Calu3 (cell line): ENCODE results near the gene SLITRK5. TPM values are rescaled to one million over a fixed set of nuclear protein-coding genes. Genes with fewer than 3 reads are reported as not detected.

Experiments used
- BruUV-seq: library from RNA; stranded (reverse); fragments of 400-500 nt; replicated peaks from 2 replicates; lab custom pipeline; 2021; lab: Mats Ljungman, UMichigan
- CTCF ChIA-PET: fragments of 300-600 bp; sonication (Branson Sonifier 250); formaldehyde crosslinking; loops from one replicate; lab custom pipeline; 2022; ENCODE audit warnings: antibody characterized with exemption; lab: Charles Lee
- DNase-seq: peaks from one replicate; pipeline ENCODE4 v3.0.0; 2022
- H3K27ac Mint-ChIP-seq: one replicate; pipeline ENCODE4 v1.8.0; 2022; ENCODE audit warnings: mixed read lengths; ENCODE audit not compliant: unreplicated experiment
- H3K27me3 Mint-ChIP-seq: one replicate; pipeline ENCODE4 v1.8.0; 2022; ENCODE audit warnings: mixed read lengths; ENCODE audit not compliant: unreplicated experiment
- H3K36me3 Mint-ChIP-seq: one replicate; pipeline ENCODE4 v1.8.0; 2022; ENCODE audit warnings: mild to moderate bottlenecking, moderate library complexity, mixed read lengths; ENCODE audit not compliant: insufficient read depth, unreplicated experiment
- H3K4me1 Mint-ChIP-seq: one replicate; pipeline ENCODE4 v1.8.0; 2022; ENCODE audit warnings: mild to moderate bottlenecking, low read depth, mixed read lengths; ENCODE audit not compliant: unreplicated experiment
- H3K4me3 Mint-ChIP-seq: one replicate; pipeline ENCODE4 v1.8.0; 2022; ENCODE audit warnings: mild to moderate bottlenecking, low read depth, moderate library complexity, mixed read lengths; ENCODE audit not compliant: unreplicated experiment
- H3K9me3 Mint-ChIP-seq: one replicate; pipeline ENCODE4 v1.8.0; 2022; ENCODE audit warnings: low read depth, mixed read lengths; ENCODE audit not compliant: unreplicated experiment
- intact Hi-C: fragments of 100-400 bp; cut with micrococcal nuclease; formaldehyde crosslinking; loops from one replicate; pipeline ENCODE4 v1.10.0; 2022; ENCODE audit not compliant: unreplicated experiment
- total RNA-seq: library from RNA; stranded (reverse); gene quantifications from 2 replicates; pipeline ENCODE4 v1.2.3, GENCODE V29; 2022
- TF ChIP-seq, protein P1 (sequence below): fragments of 200-600 bp; IDR thresholded peaks from one replicate; pipeline ENCODE4 v1.8.0; 2022; ENCODE audit warnings: antibody characterized with exemption; ENCODE audit not compliant: unreplicated experiment

SLITRK5 gene
- total RNA-seq, 1 experiment from 2014 or later = not detected

DNA sequence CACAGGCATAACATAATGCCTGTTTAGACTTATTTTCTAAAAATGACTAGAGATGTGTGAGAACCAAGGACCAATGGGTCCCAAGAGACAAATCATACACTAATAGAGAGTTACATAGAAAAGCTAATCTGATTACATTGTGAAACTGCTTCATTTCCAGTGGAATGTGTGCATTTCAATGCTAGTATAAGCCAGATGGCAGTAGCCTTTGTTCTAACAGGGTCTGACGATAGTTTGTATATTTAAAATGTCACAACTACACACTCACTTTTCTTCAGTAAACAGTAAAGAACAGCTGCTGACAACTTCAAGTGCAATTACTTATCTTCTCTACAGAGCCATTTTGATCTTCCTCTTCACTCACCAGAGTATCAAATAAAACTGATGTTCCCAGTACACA is 4.3 kb upstream of the SLITRK5 start:
- intact Hi-C loops = no loop called here
- TF ChIP-seq, protein P1, sequence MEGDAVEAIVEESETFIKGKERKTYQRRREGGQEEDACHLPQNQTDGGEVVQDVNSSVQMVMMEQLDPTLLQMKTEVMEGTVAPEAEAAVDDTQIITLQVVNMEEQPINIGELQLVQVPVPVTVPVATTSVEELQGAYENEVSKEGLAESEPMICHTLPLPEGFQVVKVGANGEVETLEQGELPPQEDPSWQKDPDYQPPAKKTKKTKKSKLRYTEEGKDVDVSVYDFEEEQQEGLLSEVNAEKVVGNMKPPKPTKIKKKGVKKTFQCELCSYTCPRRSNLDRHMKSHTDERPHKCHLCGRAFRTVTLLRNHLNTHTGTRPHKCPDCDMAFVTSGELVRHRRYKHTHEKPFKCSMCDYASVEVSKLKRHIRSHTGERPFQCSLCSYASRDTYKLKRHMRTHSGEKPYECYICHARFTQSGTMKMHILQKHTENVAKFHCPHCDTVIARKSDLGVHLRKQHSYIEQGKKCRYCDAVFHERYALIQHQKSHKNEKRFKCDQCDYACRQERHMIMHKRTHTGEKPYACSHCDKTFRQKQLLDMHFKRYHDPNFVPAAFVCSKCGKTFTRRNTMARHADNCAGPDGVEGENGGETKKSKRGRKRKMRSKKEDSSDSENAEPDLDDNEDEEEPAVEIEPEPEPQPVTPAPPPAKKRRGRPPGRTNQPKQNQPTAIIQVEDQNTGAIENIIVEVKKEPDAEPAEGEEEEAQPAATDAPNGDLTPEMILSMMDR = no peak
- H3K36me3 Mint-ChIP-seq = no peaks in the 10 kb centered on the region
- DNase-seq = no peak
- no peaks in the 10 kb centered on the region for H3K9me3 Mint-ChIP-seq
- no peak overlapping the region for H3K4me3 Mint-ChIP-seq
- CTCF ChIA-PET = no interaction called here
- no TSS peak for BruUV-seq
- H3K4me1 Mint-ChIP-seq = no peaks in the 10 kb centered on the region
- no peak overlapping the region for H3K27ac Mint-ChIP-seq
- no peaks in the 10 kb centered on the region for H3K27me3 Mint-ChIP-seq

GRCh38 chr13:87667686-87668085 is 3.5 kb upstream of the SLITRK5 start:
- no peaks in the 10 kb centered on the region for H3K36me3 Mint-ChIP-seq
- intact Hi-C loops = no loop called here
- no peak overlapping the region for H3K27ac Mint-ChIP-seq
- no peak for DNase-seq
- TF ChIP-seq, protein P1 = no peak
- H3K9me3 Mint-ChIP-seq = peaks cover 2% of the 10 kb centered on the region
- H3K4me1 Mint-ChIP-seq = no peaks in the 10 kb centered on the region
- CTCF ChIA-PET = no interaction called here
- no peak overlapping the region for H3K4me3 Mint-ChIP-seq
- no TSS peak for BruUV-seq
- H3K27me3 Mint-ChIP-seq = no peaks in the 10 kb centered on the region

DNA sequence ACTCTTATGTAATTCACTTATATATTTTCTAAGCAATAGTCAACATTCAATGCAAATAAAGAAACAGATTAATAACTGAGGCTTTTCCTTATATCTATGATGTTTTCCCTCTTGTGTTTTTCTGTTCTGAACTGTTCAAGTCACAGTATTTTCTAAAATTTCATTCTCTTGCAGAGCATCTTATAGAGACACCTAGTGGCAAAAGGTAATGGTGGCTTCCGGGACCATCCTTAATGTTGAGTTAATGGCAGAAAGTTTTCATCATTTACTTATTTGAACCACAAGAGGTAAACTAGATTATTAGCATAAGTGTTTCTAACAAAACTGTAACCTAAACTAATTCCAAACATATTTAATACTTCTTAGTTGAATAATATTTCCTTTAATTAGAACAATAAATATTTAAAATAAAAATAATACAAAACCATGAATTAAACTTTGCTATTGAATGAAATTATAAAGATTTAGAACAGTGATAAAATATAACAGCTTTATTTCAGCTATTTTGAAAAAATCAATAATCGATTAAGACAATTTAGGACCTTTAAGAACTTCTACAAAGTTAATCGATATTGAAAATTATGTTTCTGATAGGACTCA is 1.7 kb upstream of the SLITRK5 start:
- H3K36me3 Mint-ChIP-seq = no peaks in the 10 kb centered on the region
- BruUV-seq = no TSS peak
- CTCF ChIA-PET = no interaction called here
- DNase-seq = no peak
- TF ChIP-seq, protein P1 = no peak
- H3K9me3 Mint-ChIP-seq = peaks cover 2% of the 10 kb centered on the region
- no peak overlapping the region for H3K27ac Mint-ChIP-seq
- no peaks in the 10 kb centered on the region for H3K4me1 Mint-ChIP-seq
- intact Hi-C loops = no loop called here
- H3K27me3 Mint-ChIP-seq = no peaks in the 10 kb centered on the region
- no peak overlapping the region for H3K4me3 Mint-ChIP-seq

DNA sequence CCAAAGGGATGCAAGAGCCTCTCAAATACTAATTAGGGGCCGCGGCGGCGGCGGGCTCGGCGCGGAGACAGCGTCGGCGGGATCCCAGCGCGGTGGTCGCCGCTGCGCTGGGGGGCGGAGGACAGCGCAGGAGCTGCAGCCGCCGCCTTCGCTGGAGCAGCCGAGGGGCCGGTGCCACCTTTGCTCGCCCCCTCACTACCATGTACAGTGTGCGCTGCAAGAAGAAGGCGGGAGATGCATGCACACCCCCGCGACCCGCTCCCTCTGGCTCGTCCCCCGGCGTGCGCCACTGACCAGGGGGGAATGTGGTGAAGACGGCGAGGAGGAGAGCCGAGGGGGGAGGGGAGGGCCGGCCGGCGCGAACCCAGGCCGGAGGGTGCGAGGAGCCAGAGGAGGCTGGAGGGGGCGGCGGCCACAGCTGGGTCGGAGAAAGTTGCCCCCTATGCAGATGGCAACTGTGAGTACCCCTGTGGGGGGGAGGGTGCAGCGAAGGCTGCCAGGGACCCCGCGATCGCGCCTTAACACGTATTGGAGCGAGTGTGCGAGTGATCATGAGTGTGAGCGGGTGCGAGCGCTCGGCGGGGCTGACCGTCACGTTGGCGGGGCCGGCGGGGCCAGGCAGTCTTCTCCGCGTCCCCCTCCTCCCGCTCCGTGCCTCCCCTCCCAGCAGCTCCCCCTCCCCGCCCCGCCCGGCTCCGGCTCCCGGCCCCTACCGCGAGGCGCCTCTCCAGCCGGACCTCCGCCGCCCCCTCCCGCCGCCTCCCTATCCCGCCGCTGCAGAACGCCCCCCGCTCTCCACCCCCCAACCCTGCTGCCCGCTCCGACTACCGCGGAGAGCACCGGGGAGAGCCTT is 808 bp downstream of the SLITRK5 start:
- Mint-ChIP-seq H3K27me3 (no peaks in the 10 kb centered on the region), H3K9me3 (peaks cover 2% of the 10 kb centered on the region), H3K36me3 (no peaks in the 10 kb centered on the region), H3K4me1 (no peaks in the 10 kb centered on the region), H3K4me3 (no peak overlapping the region), H3K27ac (no peak overlapping the region)
- intact Hi-C loops = no loop called here
- no peak for DNase-seq
- CTCF ChIA-PET = no interaction called here
- no TSS peak for BruUV-seq
- TF ChIP-seq, protein P1 = no peak
